ENCODE measurements around the gene ANKRD33B. TPM values are rescaled to one million over a fixed set of nuclear protein-coding genes. Genes with fewer than 3 reads are reported as not detected.

Gene ANKRD33B
- total RNA-seq, 1 experiment from 2014 or later = 6.9 TPM

- Histone ChIP-seq H3K23ac (ENCODE audit: insufficient read length, low read depth, low read length) (no peak overlapping the region), H3K9me3 (ENCODE audit: control insufficient read depth, low read depth, low read length) (no peaks in the 10 kb centered on the region), H2BK12ac (ENCODE audit: insufficient read length, low read depth, low read length) (no peak overlapping the region), H3K56ac (ENCODE audit: insufficient read length, low read depth, low read length) (no peak overlapping the region), H3K9ac (ENCODE audit: extremely low read depth, insufficient read length, low read length) (no peak overlapping the region), H4K91ac (ENCODE audit: insufficient read length, low read depth, low read length) (no peak overlapping the region), H3T11ph (ENCODE audit: low read length) (no peak overlapping the region), H3K23me2 (ENCODE audit: insufficient read length, low read depth, low read length, poor library complexity, severe bottlenecking) (no peaks in the 10 kb centered on the region), H3K4me1 (ENCODE audit: insufficient read depth, low read length) (peaks cover 7% of the 10 kb centered on the region; the same call in 1 of the 2 replicates), H2BK20ac (ENCODE audit: low read depth, low read length, poor library complexity, severe bottlenecking) (no peak overlapping the region), H3K79me1 (ENCODE audit: insufficient read depth, low read depth, low read length, poor library complexity, severe bottlenecking) (no peaks in the 10 kb centered on the region), H2BK120ac (ENCODE audit: low read depth, low read length, poor library complexity, severe bottlenecking) (no peak overlapping the region), H3K4me2 (ENCODE audit: insufficient read depth, insufficient read length, low read length) (no peak overlapping the region), H3K4ac (ENCODE audit: low read depth, low read length) (no peak overlapping the region), H3K27ac (ENCODE audit: insufficient read length, low read depth, low read length) (no peak overlapping the region), H3K14ac (ENCODE audit: insufficient read depth, low read length) (no peak overlapping the region), H4K5ac (ENCODE audit: insufficient read length, low read depth, low read length) (no peak overlapping the region), H3K27me3 (ENCODE audit: insufficient read depth, low read length) (no peaks in the 10 kb centered on the region), H4K8ac (replicated peaks; ENCODE audit: insufficient read length, low read depth, low read length) (no peak overlapping the region), H4K20me1 (ENCODE audit: control insufficient read depth, insufficient read depth, insufficient read length) (no peaks in the 10 kb centered on the region), H2BK15ac (ENCODE audit: low read depth, low read length) (no peak overlapping the region), H3K79me2 (ENCODE audit: insufficient read depth, low read length) (no peaks in the 10 kb centered on the region), H2AFZ (ENCODE audit: low read length) (no peak overlapping the region), H2AK5ac (ENCODE audit: insufficient read length, low read length) (no peak overlapping the region), H2BK5ac (ENCODE audit: insufficient read length, low read length) (no peak overlapping the region), H3K18ac (ENCODE audit: insufficient read length, low read depth, low read length) (no peak overlapping the region)
- H3K27me3 Mint-ChIP-seq (ENCODE audit: low read depth) = no peaks in the 10 kb centered on the region
- peaks cover 27 to 30% of the 10 kb centered on the region in 2 experiments for H3K4me1 Mint-ChIP-seq
- no peak for DNase-seq
- no peak overlapping the region for H3K4me3 Mint-ChIP-seq
- no CpG with 5 or more reads among the region's 2 CpGs for WGBS (ENCODE audit: extremely low coverage, insufficient read length, low lambda C conversion rate)
- H3K9me3 Mint-ChIP-seq = peaks cover 12 to 16% of the 10 kb centered on the region in 2 experiments; a peak in 4 of 5 replicates
- H3K36me3 Mint-ChIP-seq (ENCODE audit: insufficient read depth in 1 of 3, low read depth in 3 of 3) = peaks cover 11 to 29% (median 16%) of the 10 kb centered on the region in 3 experiments
- no peak for TF ChIP-seq CTCF (conservative IDR thresholded peaks at IDR 0.05)
- no peak overlapping the region for H3K27ac Mint-ChIP-seq
Measured at GRCh38 chr5:10686890-10687289, 123.0 kb downstream of the ANKRD33B start.
